NCI-H526 treated with DMSO at 0.1 percent for 48 hours (cell line): ENCODE data around the gene GALNTL6.

ENCODE experiments used
- DNase-seq: peaks from one replicate; lab custom pipeline; 2025; lab: John Stamatoyannopoulos, UW

GALNTL6 gene

DNA sequence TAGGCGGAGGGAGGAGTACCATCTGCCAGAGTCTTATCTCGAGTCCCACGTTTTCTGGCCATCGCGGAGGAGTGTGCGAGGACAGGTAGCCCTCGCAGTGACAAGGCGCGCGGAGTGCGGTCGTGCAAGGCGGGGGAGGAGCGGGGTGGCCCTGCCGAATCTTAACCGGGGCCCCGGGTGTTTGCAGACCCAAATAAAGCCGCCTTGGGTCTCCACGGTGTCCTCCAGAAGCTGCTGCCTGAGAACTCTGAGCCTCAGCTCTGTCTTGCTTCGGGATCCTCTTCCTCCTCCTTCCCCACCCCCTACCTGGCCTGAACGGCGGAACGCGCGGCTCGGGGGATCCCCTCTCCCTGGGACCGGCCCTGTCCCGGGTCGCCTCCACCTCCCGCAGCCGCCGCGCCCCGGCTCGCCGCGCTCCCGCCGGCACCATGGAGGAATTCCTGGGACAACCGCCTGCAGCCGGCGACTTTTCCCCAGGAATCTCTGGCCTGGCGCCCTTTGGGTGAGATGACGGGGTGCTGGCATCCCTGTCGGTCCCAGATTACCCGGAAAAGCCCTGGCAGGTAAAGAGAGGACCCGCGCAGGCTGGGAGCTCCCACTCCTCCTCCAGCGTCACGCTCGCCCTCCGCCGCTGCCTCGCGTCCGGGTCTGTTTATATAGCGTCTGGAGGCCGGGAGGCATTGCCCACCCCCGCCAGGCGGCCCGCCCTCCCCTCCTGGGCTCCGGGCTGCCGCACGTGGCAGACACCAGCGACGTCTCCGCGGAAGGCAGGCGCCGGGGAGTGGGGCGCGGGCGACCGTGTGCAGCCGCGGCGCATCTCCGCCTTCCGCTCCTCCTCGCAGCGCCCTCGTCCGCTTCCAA, at the start of gene GALNTL6:
Gene GALNTL6, plus strand, starts transcription at position 740 of the 861 bp plus-strand sequence.
- no peak for DNase-seq

DNA sequence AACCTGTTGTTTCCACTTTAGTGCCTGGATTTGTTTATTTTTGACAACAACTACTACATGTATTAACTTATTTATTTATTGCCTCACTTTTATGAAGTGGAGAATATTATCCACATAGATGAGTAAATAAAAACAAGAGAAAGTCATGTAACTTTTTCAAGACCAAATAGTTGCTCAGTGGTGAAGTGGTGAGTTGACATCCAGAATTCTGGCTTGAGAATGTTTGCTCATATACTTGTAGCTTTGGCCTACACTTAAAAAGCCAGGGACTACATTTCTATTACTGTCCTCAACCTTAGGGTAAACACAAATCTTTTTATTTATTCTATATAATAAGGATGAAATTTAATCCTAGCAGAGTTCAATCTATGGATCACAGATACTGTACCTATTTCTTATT, 47.7 kb upstream of the GALNTL6 start:
- DNase-seq, result no peak

DNA sequence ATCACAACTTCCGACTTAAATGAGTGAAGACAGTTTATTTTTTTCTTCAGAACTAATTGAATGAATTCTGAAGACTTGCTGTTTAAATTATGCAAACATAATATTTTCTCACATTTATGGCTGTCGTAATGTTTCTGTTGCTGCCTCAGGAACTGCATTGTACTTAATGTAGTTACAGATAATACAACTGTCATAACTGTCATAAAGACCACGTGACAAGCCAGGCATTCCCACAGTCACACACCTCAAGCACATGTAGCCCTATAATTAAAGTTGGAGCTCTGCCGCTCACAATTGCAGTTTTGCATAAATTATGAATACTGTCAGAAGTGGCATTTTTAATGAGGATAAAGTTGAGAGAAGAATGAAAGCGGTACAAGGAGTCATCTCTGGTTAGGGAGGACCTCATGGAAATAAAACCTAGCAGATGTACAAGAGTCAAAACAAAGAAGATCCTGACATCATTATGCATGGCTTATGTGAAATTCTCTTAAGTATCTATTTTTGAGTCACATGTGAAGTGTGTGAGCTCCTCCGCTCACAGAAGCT, 38.5 kb upstream of the GALNTL6 start:
- no peak for DNase-seq

DNA sequence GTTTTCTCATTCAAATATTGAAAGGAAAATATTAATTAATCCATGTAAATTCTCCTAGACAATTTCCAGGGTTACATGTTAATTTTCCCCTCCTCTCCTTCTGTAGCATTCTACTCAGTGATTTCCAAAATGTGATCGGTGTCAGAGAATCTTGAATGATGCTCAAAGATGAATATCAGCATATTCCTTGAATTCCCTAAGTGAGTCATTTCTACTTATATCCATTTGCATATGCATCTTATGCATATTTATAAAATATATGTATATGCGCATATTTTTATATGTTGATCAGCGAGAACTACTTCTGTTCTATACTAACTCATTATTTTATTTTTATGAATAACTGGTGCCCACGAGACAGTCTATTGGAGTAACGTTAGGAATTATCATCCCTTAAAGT, 33.9 kb upstream of the GALNTL6 start:
- no peak for DNase-seq

DNA sequence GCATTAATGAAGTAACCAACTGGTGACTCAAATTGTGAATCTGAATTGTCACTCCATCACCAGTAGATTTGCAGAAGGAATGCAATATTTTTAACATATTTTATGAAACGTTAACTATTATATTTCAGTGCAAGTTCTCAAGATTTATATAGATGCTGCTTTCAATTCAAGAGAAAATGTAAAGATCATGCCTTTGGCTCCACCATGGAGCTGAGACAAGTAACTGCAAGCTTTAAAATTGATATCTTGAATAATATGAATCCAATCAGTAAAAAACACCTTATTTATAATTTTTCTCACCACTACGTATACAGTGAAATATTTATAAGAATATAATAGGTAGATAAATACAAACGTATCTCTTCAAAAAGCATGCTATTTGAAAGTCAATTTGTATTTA, 27.8 kb upstream of the GALNTL6 start:
- no peak for DNase-seq

DNA sequence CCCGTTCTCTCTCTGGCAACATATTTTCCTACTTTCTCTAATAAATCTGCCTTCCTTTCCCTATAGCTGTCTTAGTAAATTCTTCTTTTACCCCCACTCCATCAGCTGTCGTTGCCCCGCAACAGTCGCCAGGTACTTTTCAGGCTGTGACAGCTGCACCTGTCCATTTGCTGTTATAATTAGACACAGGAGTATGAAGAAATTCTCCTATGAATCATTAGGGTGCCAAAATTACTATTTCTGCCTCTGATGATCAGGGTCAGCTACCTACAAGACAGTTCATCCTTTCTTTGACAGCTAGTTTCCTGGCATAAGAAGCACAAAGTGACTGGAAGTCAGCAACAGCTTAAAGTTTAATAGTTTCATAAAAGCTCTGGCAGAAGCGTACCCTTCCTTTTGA, 19.5 kb upstream of the GALNTL6 start:
- DNase-seq, result no peak

DNA sequence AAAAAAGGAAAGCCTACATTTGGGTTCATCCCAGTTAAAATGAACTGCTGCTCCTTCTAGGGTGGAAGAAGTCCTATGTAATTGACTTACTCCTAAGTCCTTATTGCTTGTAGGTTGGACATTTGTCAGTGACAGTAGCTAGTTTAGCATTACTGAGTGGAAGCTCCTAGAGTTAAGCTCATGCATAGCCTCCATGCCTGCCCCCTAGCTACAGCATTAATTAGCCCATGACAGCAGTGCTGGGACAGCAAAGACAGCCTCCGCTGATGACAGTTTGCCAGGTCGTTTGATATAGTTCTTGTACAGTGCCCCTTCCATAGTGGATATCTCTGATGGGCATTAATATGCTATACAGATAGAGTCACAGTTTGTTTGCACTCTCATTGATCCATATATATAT, 18.7 kb upstream of the GALNTL6 start:
- DNase-seq, result no peak

DNA sequence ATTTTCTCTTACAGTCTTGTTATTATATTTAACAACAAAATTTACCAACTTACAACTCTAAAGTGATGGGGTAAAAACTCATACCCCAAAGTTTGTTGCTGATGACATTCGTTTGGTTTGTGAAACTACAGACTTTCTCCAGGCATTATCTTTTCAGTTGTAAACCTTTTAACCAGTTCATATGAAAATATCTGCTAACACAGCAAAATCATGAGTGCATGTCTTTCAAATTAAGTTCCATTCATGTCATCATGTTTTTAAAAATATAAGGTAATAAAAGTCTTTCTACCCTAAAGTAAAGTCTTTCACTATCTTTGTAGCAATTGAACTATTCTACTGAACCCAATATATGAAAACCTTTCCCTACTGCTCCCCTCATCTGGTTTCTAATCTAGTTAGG, 3.4 kb upstream of the GALNTL6 start:
- DNase-seq, result no peak

DNA sequence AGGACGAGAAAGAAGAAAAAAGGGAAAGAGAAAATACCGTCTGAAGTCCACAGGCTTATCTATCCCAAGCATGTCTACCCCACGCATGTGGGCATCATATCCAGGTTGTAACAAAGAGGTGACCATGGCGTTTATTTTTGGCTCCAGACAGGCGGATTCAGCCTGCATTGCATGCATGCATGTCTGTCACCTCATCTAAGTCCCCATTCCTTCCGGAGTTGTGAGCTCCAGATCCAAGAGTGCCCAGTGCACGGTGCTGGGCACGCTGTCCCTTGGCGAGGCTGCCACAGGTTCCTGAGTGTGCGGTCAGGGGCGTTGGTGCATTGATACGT, 905 bp upstream of the GALNTL6 start:
- no peak for DNase-seq

DNA sequence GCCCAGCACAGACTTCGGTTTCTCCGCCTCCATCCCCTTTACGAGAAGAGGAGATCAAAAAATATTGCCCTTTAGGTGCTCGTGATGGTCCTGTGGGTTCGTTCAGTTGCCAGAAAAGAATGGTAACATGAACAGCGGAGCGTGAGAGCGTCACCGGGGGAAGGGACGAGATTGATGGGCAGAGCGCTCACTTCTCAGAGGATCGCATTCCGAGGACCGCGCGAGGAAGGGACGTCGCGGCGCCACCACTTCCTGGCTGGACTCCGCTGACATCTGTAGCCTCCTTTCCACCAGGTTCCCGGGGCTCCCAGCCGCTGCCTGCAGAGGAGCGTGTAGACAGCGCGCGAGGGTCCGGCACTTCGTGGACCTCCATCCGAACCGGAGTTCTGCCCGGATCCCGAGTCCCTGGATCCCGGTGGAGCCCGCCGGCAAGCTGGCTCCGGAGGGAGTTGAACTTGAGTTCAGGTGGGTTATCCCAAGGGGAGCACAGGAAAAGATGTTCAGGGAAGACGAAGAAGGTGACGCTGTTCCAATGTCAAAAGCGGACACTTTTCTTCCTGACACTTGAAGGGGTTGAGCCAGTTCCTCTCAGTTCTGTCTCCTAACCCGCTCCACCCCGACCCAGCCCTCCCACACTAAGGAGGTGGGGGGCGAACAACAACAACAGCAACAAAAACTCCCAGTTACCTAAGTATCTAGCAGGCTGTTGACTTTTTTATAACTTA, 484 bp downstream of the GALNTL6 start:
- DNase-seq, result no peak

DNA sequence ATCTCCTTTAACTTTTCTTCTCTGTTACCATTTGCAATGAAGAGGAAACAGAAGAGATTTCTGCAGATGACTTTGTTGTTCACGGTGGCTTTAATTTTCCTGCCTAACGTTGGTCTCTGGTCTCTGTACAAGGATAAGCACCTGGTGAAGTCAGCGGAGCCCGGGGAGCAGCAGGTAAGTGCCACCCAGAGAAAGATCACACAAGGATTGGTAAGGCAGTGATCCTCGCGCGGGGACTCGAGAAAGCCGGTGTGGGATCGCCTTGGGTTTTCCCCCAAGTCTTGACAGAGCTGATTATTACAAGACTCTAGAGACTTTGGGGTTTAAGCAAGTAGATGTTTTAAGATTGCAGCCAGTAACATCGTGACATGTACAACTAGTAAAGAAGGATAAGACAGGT, 1.3 kb downstream of the GALNTL6 start:
- no peak for DNase-seq

DNA sequence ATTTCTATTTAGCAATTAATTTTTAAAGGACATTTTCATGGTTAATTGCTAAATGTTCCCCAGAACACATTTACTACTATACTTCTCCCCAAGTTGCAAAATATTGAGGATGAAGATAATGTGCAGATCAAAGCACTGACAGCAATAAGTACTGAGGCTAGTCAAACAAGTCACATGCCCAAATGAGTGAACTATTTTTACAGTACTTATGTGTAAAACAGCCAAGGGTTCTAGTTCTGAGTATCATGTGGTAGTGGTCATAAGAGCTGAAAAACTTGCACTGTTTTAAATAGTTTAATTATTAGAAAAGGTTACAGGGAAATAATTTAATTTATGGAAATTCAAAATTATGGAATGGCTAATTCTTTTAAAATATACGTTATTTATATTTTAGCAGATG, 3.8 kb downstream of the GALNTL6 start:
- DNase-seq, result no peak

DNA sequence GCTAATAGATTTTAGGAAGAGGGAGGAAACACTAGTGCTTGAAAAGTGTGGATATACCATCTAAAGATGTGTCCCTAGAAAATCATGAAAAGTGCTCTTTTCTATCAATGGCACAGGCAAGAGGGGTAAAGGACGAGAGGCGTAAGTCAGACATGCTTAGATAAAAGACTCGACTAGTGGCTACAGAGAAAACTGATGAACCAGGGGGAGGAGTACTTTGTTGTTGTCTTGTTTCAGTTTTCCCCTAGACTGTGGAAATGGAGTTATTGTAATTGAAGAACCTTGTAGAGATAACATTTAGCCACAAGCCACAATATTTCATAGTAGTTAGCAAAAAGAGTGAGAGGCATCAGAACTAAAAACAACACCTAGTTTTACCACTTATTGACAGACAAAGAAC, 21.4 kb downstream of the GALNTL6 start:
- DNase-seq, result no peak

DNA sequence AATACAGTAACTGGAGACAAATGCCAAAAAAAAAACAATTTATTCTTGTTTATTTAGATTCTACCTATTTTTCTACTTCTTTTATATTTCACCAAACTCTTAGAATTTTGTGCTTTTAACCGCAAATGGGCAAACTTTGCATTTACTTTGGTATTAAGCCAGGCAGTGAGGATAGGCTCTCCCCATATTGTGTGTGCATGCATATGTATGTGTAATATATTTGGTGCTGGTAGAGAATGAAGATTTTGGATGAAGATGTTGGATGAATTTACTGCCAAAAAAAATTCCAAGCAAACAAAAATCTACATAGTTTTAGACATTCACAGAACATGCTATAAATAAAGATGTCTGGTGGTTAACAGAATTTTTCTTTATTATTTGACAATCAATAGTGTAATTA, 30.3 kb downstream of the GALNTL6 start:
- DNase-seq, result no peak

DNA sequence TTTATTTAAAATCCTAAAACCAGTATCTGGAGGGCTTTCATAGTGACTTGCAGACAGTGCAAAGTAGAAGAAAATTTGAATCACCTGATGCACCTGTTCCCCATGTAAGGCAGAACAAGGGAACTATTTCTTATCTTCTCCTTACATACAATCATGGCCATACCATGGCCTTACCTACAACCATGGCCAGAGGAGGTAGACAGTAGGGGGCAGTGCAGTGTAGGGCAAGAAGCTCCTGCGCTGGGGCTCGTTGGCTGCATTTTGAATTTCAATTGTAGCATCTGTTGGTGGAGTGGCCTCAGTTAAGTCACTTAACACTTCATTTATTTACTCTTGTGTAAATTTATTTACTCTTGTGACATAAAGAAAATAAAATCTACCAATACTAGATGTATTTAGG, 33.0 kb downstream of the GALNTL6 start:
- DNase-seq, result peak; percentile 10

DNA sequence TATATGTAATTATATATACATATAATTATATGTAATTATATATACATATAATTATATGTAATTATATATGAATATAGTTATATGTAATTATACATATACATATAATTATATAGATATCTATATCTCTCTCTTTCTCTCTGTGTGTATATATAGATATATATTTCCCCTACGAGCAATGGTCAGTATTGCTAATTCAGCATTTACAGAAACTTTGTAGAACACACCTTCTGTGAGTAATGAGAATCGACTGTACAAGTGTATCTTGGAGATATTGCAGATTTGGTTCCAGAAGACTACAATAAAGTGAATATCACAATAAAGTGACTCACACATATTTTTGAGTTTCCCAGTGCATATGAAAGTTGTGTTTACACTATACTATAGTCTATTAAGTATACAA, 33.7 kb downstream of the GALNTL6 start:
- DNase-seq, result no peak

DNA sequence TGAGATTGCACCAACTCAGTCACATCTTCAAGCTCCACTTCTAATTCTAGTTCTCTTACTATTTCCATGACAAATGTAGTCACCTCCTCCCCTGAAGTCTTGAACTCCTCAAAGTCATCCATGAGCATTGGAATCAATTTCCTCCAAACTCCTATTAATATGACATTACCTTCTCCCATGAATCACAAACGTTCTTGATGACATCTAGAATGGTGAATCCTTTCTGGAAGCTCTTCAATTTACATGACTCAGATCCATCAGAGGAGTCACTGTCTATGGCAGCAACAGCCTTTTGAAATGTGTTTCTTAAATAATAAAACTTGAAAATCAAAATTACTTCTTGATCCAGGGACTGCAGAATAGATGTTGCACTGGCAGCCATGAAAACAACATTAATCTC, 34.5 kb downstream of the GALNTL6 start:
- no peak for DNase-seq

DNA sequence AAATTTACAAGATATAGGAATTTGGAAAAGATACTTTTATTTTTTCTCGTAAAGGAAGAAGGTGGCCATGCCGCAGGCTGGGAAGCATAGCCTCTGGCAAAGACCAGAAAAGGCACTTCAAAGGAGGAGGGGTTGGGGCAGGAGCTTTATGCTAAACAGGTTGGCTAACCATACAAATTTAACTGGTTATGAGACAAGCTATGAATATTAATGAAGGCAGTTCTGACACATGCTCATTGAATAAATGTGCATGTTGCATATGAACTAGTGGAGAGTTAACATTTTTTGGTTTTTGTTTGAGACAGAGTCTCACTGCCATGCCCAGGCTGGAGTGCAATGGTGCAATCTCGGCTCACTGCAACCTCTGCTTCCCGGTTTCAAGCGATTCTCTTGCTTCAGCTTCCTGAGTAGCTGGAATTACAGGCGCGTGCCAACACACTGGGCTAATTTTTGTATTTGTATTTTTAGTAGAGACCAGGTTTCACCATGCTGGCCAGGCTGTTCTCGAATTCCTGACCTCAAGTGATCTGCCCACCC, 36.5 kb downstream of the GALNTL6 start:
- no peak for DNase-seq

DNA sequence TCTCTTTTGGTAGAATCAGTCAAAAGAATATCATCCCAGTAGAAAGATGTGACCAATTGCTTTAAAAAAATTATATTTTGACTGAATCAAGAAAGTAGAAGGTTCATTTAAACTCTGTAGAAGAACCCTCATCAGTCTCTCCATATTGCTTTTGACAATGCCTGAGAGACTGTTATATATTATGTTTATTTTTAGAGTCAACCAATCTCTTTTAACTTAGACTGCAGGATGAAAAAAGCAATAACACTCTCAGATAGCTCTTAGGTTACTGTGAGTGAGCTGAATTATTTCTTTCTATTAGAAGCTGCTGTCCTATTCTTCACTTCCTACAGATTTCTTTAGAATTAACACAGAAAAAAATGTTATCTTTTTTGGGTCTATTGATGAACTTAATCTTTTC, 38.1 kb downstream of the GALNTL6 start:
- DNase-seq, result no peak

DNA sequence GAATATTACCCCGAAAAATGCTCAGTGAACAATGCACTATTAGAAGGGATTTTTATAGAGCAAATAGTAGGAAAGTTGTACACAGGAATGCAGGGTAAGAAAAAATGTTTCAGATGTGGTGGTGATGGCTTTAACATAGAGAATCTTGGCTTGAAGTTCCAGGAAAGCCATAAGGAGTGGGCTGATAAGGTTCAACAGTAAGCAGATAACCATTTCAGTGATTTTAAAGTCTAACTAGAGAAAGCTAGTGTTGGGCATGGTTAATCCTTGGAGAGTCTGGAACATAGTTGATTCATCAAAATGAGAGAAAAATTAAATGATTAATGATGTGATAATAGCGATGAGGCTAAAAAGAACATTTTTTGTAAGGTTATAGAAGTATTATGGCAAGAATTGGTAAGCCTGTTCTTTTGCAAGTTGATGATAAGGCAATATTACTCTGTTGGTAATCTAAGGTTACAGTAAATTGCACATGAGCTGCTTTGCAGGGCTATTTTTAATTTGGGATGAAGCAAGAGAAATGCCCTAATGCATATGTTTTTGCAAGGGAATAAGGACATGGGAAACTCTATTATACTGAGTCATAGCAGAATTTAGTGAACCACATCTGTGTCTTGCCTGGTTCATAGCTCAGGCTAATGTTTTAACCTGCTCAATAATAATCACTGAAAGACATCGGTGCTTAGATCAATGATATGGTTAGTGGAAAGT, 44.3 kb downstream of the GALNTL6 start:
- DNase-seq, result no peak

DNA sequence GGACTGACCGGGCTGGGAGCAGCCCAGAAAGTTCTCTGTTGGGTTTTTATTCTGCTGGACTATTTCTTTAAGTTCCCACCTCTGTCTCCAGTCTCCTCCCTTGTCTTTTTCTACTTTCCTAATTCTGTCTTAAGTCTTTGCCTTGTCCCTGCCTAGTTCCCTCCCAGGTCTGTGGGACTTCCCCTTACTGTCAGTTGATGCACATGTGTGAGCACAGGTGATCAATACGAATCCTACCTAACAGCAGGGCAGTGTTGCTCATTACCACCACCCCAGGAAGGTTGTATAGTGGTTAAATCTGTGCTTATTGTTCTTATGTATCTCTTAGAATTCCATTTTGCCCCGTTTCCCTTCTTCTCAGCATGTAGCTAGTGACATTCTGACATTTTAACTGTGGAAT, 62.1 kb downstream of the GALNTL6 start:
- DNase-seq, result no peak

DNA sequence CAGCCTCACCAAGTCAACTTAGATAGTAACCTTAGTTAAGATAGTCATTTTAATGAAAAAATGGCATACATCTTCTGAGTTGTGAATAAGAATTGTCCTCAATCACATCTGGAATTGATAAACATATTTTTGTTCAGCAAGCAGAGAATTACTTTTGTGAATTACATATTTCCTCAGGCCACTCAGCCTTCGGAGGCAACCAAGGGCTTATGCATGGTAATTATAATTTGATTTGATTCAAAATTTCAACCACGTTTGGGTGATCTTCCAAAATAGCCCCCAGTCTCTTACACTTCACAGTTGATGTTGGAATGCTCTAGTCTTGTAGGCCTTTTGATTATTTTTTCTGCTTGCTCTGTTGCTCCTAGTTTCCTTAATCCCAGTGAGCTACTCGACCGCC, 63.4 kb downstream of the GALNTL6 start:
- no peak for DNase-seq

DNA sequence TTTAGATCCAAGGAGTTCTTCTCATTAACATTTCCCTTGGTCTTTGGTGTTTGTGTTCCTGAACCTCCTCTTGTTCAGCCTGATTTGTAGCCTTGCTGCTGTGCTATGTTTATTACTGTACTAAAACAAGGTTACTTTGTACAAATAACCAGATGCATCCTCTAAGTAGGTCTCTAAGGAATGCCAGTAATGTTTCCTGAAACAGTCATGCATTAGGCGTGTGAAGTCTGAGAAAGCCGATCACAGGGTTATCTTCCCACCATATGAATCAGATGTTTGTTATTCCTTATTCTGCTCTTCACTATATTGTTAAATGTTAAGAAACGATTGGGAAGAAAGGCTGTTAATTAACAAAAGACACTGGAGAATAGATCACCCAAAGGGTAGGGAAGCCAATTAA, 66.9 kb downstream of the GALNTL6 start:
- DNase-seq, result no peak
